ENCODE results near the gene WAPL.
"Not testable (repeated sequence)": the region's sequence is repeated elsewhere in the genome, so short reads cannot be mapped to it uniquely, and the experiment has no call there.

DNA sequence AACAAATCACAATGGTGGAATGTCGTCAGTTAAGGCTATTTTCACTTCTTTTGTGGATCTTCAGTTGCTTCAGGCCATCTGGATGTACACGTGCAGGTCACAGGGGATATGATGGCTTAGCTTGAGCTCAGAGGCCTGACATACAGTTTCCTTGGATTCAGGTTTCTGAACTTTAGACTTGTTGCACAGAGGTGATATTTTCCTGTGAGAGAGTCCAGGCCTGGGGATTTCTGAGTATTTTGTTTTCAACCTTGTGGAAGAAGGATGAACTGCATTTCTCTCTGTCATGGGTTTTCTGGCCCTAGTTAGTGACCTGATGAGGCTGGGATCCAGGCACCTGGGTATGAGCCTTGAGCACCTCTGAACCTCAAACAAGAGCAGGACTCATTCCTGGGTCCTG, 44.9 kb upstream of the WAPL start:
- TF ChIP-seq, protein P1, sequence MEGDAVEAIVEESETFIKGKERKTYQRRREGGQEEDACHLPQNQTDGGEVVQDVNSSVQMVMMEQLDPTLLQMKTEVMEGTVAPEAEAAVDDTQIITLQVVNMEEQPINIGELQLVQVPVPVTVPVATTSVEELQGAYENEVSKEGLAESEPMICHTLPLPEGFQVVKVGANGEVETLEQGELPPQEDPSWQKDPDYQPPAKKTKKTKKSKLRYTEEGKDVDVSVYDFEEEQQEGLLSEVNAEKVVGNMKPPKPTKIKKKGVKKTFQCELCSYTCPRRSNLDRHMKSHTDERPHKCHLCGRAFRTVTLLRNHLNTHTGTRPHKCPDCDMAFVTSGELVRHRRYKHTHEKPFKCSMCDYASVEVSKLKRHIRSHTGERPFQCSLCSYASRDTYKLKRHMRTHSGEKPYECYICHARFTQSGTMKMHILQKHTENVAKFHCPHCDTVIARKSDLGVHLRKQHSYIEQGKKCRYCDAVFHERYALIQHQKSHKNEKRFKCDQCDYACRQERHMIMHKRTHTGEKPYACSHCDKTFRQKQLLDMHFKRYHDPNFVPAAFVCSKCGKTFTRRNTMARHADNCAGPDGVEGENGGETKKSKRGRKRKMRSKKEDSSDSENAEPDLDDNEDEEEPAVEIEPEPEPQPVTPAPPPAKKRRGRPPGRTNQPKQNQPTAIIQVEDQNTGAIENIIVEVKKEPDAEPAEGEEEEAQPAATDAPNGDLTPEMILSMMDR (IDR thresholded peaks at IDR 0.05; ENCODE audit: low read length), result not testable (repeated sequence)
- not testable (repeated sequence) for TF ChIP-seq EZH2 (IDR thresholded peaks at IDR 0.05; ENCODE audit: borderline replicate concordance, low read length)
